HEK293 (cell line): ENCODE measurements around the gene NFKBIA.

Experiments
- BCL11A ChIP-seq: fragments of 450-650 bp; formaldehyde crosslinking; IDR thresholded peaks from 2 replicates; pipeline ENCODE4 v1.5.1; 2016; ENCODE audit warnings: low read depth, missing biosample characterization, missing genetic modification characterization
- REPIN1 ChIP-seq: fragments of 450-650 bp; formaldehyde crosslinking; IDR thresholded peaks from 2 replicates; pipeline ENCODE4 v1.5.1; 2017; ENCODE audit warnings: missing biosample characterization, missing genetic modification characterization, low read depth
- SP2 ChIP-seq: fragments of 450-650 bp; formaldehyde crosslinking; IDR thresholded peaks from 2 replicates; pipeline ENCODE4 v1.5.1; 2016; ENCODE audit warnings: missing biosample characterization, missing genetic modification characterization
- WT1 ChIP-seq: fragments of 450-650 bp; formaldehyde crosslinking; IDR thresholded peaks from 2 replicates; pipeline ENCODE4 v1.5.1; 2016; ENCODE audit warnings: missing biosample characterization, missing genetic modification characterization
- ZBTB8A ChIP-seq: fragments of 450-650 bp; formaldehyde crosslinking; IDR thresholded peaks from 2 replicates; pipeline ENCODE4 v1.5.1; 2016; ENCODE audit warnings: missing biosample characterization, missing genetic modification characterization
- ZNF10 ChIP-seq: fragments of 450-650 bp; formaldehyde crosslinking; IDR thresholded peaks from 2 replicates; pipeline ENCODE4 v1.5.1; 2017; ENCODE audit warnings: missing biosample characterization, missing genetic modification characterization
- ZNF146 ChIP-seq: fragments of 450-650 bp; formaldehyde crosslinking; IDR thresholded peaks from 2 replicates; pipeline ENCODE4 v1.5.1; 2016; ENCODE audit warnings: missing biosample characterization, missing genetic modification characterization
- ZNF169 ChIP-seq: fragments of 450-650 bp; formaldehyde crosslinking; IDR thresholded peaks from 2 replicates; pipeline ENCODE4 v1.5.1; 2016; ENCODE audit warnings: missing biosample characterization, missing genetic modification characterization
- ZNF19 ChIP-seq: fragments of 450-650 bp; formaldehyde crosslinking; IDR thresholded peaks from 2 replicates; pipeline ENCODE4; 2016; ENCODE audit warnings: missing biosample characterization, missing genetic modification characterization, low read depth
- ZNF274 ChIP-seq, 2 experiments: fragments of 200-500 bp in 1 of 2; fragments of 450-650 bp in 1 of 2; sonication (Bioruptor generic) in 1 of 2; formaldehyde crosslinking in 1 of 2; IDR thresholded peaks; 2 replicates each; pipeline versions ENCODE4 v1.5.1 to v1.6.1; 2014 to 2016; ENCODE audit warnings: borderline replicate concordance in 1 of 2, inconsistent platforms in 1 of 2, low read length in 1 of 2, missing biosample characterization in 1 of 2, missing genetic modification characterization in 1 of 2
- ZNF521 ChIP-seq: fragments of 450-650 bp; formaldehyde crosslinking; IDR thresholded peaks from 2 replicates; pipeline ENCODE4 v1.5.1; 2017; ENCODE audit warnings: missing biosample characterization, mild to moderate bottlenecking, missing genetic modification characterization
- ZNF610 ChIP-seq: fragments of 450-650 bp; formaldehyde crosslinking; IDR thresholded peaks from 2 replicates; pipeline ENCODE4 v1.5.1; 2016; ENCODE audit warnings: missing biosample characterization, missing genetic modification characterization, borderline replicate concordance
- TF ChIP-seq, protein P1 (sequence below): fragments of 450-650 bp; formaldehyde crosslinking; IDR thresholded peaks from 2 replicates; pipeline ENCODE4 v1.5.1; 2016; ENCODE audit warnings: missing biosample characterization, missing genetic modification characterization
- TF ChIP-seq, protein P2 (sequence below): fragments of 450-650 bp; formaldehyde crosslinking; IDR thresholded peaks from 2 replicates; pipeline ENCODE4 v1.5.1; 2017; ENCODE audit warnings: missing biosample characterization, missing genetic modification characterization

DNA sequence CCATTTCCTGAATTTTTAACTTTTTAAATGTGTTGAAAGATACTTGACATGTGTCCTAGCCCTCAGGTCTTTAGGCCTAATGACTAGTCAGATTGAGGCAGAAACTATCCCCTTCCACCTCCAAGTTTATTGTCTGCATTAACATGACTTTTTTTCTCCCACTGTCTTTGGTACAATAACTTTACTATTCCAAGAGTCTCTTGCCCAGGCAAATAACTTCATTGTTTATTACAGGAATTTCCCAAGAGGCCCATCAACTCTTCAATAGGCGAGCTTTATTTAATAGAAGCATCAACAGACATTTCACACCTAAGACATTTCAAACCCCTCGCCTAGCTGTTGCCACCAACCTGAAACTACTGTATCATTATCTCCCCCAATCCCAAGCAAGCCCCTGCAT lies 10.7 kb downstream of the NFKBIA start:
- TF ChIP-seq, protein P1, sequence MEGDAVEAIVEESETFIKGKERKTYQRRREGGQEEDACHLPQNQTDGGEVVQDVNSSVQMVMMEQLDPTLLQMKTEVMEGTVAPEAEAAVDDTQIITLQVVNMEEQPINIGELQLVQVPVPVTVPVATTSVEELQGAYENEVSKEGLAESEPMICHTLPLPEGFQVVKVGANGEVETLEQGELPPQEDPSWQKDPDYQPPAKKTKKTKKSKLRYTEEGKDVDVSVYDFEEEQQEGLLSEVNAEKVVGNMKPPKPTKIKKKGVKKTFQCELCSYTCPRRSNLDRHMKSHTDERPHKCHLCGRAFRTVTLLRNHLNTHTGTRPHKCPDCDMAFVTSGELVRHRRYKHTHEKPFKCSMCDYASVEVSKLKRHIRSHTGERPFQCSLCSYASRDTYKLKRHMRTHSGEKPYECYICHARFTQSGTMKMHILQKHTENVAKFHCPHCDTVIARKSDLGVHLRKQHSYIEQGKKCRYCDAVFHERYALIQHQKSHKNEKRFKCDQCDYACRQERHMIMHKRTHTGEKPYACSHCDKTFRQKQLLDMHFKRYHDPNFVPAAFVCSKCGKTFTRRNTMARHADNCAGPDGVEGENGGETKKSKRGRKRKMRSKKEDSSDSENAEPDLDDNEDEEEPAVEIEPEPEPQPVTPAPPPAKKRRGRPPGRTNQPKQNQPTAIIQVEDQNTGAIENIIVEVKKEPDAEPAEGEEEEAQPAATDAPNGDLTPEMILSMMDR (tag by site-specific recombination) = no peak
- TF ChIP-seq ZBTB8A (tag by site-specific recombination) (no peak), ZNF19 (tag by site-specific recombination) (no peak), REPIN1 (tag by site-specific recombination) (no peak), ZNF169 (tag by site-specific recombination) (no peak), SP2 (tag by site-specific recombination) (no peak), BCL11A (tag by site-specific recombination) (no peak), ZNF521 (tag by site-specific recombination) (no peak), ZNF10 (tag by site-specific recombination) (no peak), ZNF610 (no peak), ZNF146 (no peak), WT1 (tag by site-specific recombination) (no peak), ZNF274 (IDR thresholded peaks at IDR 0.05; ENCODE audit: low read length) (no peak), ZNF274 (tag by site-specific recombination; IDR thresholded peaks at IDR 0.05; ENCODE audit: borderline replicate concordance) (no peak)
- TF ChIP-seq, protein P2, sequence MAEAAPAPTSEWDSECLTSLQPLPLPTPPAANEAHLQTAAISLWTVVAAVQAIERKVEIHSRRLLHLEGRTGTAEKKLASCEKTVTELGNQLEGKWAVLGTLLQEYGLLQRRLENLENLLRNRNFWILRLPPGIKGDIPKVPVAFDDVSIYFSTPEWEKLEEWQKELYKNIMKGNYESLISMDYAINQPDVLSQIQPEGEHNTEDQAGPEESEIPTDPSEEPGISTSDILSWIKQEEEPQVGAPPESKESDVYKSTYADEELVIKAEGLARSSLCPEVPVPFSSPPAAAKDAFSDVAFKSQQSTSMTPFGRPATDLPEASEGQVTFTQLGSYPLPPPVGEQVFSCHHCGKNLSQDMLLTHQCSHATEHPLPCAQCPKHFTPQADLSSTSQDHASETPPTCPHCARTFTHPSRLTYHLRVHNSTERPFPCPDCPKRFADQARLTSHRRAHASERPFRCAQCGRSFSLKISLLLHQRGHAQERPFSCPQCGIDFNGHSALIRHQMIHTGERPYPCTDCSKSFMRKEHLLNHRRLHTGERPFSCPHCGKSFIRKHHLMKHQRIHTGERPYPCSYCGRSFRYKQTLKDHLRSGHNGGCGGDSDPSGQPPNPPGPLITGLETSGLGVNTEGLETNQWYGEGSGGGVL (tag by site-specific recombination) = no peak
